ENCODE results near the gene SYT9.

- TF ChIP-seq DLX4 (CRISPR knock-in tag; IDR thresholded peaks at IDR 0.05) (no peak), SMC3 (conservative IDR thresholded peaks at IDR 0.05; ENCODE audit: insufficient read depth, low read depth, low read length) (no peak), STAT5B (CRISPR knock-in tag; IDR thresholded peaks at IDR 0.05) (no peak), CTCF (IDR thresholded peaks at IDR 0.05 in 2 of 3, conservative IDR thresholded peaks at IDR 0.05 in 1 of 3; ENCODE audit: insufficient read depth in 2 of 3, low read depth in 1 of 3, low read length in 3 of 3) (no peak), ZNF318 (IDR thresholded peaks at IDR 0.05; ENCODE audit: borderline replicate concordance in 1 of 2, low read depth in 1 of 2) (no peak)
Measured at GRCh38 chr11:7450836-7451235, 199.1 kb downstream of the SYT9 start.
